NCI-H1436 (cell line): ENCODE data around the gene FAM174B.
"Not testable (repeated sequence)": the region's sequence is repeated elsewhere in the genome, so short reads cannot be mapped to it uniquely, and the experiment has no call there.

Experiments used
- DNase-seq: peaks from one replicate; lab custom pipeline; 2025; lab: John Stamatoyannopoulos, UW

FAM174B gene

GRCh38 chr15:92617549-92618520, 37.7 kb downstream of the FAM174B start:
- DNase-seq: no peak

- no peak for DNase-seq
Observed at GRCh38 chr15:92616621-92617548, 38.7 kb downstream of the FAM174B start.

GRCh38 chr15:92614791-92615785, 40.5 kb downstream of the FAM174B start:
- DNase-seq: no peak

- no peak for DNase-seq
Observed at GRCh38 chr15:92614301-92614700, 41.3 kb downstream of the FAM174B start.

GRCh38 chr15:92613841-92614240, 41.7 kb downstream of the FAM174B start:
- no peak for DNase-seq

GRCh38 chr15:92612891-92613290, 42.7 kb downstream of the FAM174B start:
- no peak for DNase-seq

- DNase-seq: no peak
Observed at GRCh38 chr15:92611995-92612745, 43.4 kb downstream of the FAM174B start.

GRCh38 chr15:92611150-92611549, 44.4 kb downstream of the FAM174B start:
- no peak for DNase-seq

GRCh38 chr15:92610101-92610520, 45.5 kb downstream of the FAM174B start:
- DNase-seq: no peak

- no peak for DNase-seq
Observed at GRCh38 chr15:92608866-92609700, 46.5 kb downstream of the FAM174B start.

- not testable (repeated sequence) for DNase-seq
Observed at GRCh38 chr15:92606836-92607150, 48.8 kb downstream of the FAM174B start.

- no peak for DNase-seq
Observed at GRCh38 chr15:92606126-92606835, 49.3 kb downstream of the FAM174B start.

- DNase-seq: no peak
Observed at GRCh38 chr15:92605225-92605944, 50.2 kb downstream of the FAM174B start.

- no peak for DNase-seq
Observed at GRCh38 chr15:92603743-92604470, 51.7 kb downstream of the FAM174B start.

GRCh38 chr15:92603278-92603677, 52.3 kb downstream of the FAM174B start:
- no peak for DNase-seq

GRCh38 chr15:92602267-92602593, 53.3 kb downstream of the FAM174B start:
- DNase-seq: no peak

- DNase-seq: no peak
Observed at GRCh38 chr15:92601592-92602266, 53.8 kb downstream of the FAM174B start.
